HG02798 (cell line): Measurements from ENCODE around the gene ADAMTS15.

Experiments used
- ATAC-seq: cut with Tn5 transposase; IDR thresholded peaks from one replicate; pipeline ENCODE4 v1.9.1; 2021; ENCODE audit warnings: mild to moderate bottlenecking; ENCODE audit not compliant: unreplicated experiment, poor library complexity

ADAMTS15 gene

GRCh38 chr11:130456286-130456685 lies 7.8 kb downstream of the ADAMTS15 start:
- ATAC-seq: no peak

GRCh38 chr11:130457623-130458409 lies 9.4 kb downstream of the ADAMTS15 start:
- no peak for ATAC-seq

GRCh38 chr11:130458410-130458729 lies 9.9 kb downstream of the ADAMTS15 start:
- no peak for ATAC-seq

GRCh38 chr11:130459521-130459920 lies 11.1 kb downstream of the ADAMTS15 start:
- no peak for ATAC-seq

GRCh38 chr11:130462101-130462885 lies 13.8 kb downstream of the ADAMTS15 start:
- ATAC-seq: no peak

- ATAC-seq: no peak
Measured at GRCh38 chr11:130462931-130463330, 14.5 kb downstream of the ADAMTS15 start.

- no peak for ATAC-seq
Measured at GRCh38 chr11:130464291-130464812, 15.9 kb downstream of the ADAMTS15 start.

GRCh38 chr11:130465263-130465662 lies 16.8 kb downstream of the ADAMTS15 start:
- no peak for ATAC-seq

- no peak for ATAC-seq
Measured at GRCh38 chr11:130467116-130467900, 18.9 kb downstream of the ADAMTS15 start.

- no peak for ATAC-seq
Measured at GRCh38 chr11:130469181-130469580, 20.7 kb downstream of the ADAMTS15 start.

- no peak for ATAC-seq
Measured at GRCh38 chr11:130470832-130471706, 22.6 kb downstream of the ADAMTS15 start.

- ATAC-seq: no peak
Measured at GRCh38 chr11:130471731-130472433, 23.4 kb downstream of the ADAMTS15 start.

- ATAC-seq: no peak
Measured at GRCh38 chr11:130472434-130472961, 24.1 kb downstream of the ADAMTS15 start.

GRCh38 chr11:130473056-130473794 lies 24.8 kb downstream of the ADAMTS15 start:
- no peak for ATAC-seq

- ATAC-seq: no peak
Measured at GRCh38 chr11:130473795-130474377, 25.4 kb downstream of the ADAMTS15 start.

GRCh38 chr11:130474637-130475400 lies 26.4 kb downstream of the ADAMTS15 start:
- ATAC-seq: no peak

- ATAC-seq: no peak
Measured at GRCh38 chr11:130475426-130476053, 27.1 kb downstream of the ADAMTS15 start.
